C4-2B (cell line): ENCODE measurements around the gene CSH2.

Source experiments
- CTCF ChIP-seq: fragments of 450-650 bp; conservative IDR thresholded peaks from 2 replicates; pipeline ENCODE4 v1.5.1; 2017; ENCODE audit warnings: mild to moderate bottlenecking
- ZFX ChIP-seq: fragments of 450-650 bp; IDR thresholded peaks from 2 replicates; pipeline ENCODE4 v1.6.1; 2017

GRCh38 chr17:63917646-63918045, 44.2 kb upstream of the CSH2 start:
- TF ChIP-seq CTCF (no peak), ZFX (no peak)
